Measurements from ENCODE around the gene LMNTD1.

LMNTD1 gene

GRCh38 chr12:25587346-25587745 is 34.3 kb upstream of the LMNTD1 start:
- Histone ChIP-seq H3K4me3 (no peak overlapping the region), H3K27ac (no peak overlapping the region)
- no peak for TF ChIP-seq CTCF (IDR thresholded peaks at IDR 0.05)
- no peak for DNase-seq (ENCODE audit: low spot score)

GRCh38 chr12:25585662-25586061 is 32.6 kb upstream of the LMNTD1 start:
- Histone ChIP-seq H3K4me3 (no peak overlapping the region), H3K27ac (no peak overlapping the region)
- TF ChIP-seq CTCF (IDR thresholded peaks at IDR 0.05): no peak
- no peak for DNase-seq (ENCODE audit: low spot score)

- H3K4me3 ChIP-seq: no peak overlapping the region
- DNase-seq (ENCODE audit: low spot score): no peak
- no peak for TF ChIP-seq CTCF (IDR thresholded peaks at IDR 0.05)
- H3K27ac ChIP-seq: no peak overlapping the region
Observed at GRCh38 chr12:25585021-25585523, 32.0 kb upstream of the LMNTD1 start.

GRCh38 chr12:25584596-25584995 is 31.5 kb upstream of the LMNTD1 start:
- H3K4me3 ChIP-seq: no peak overlapping the region
- H3K27ac ChIP-seq: no peak overlapping the region
- TF ChIP-seq CTCF (IDR thresholded peaks at IDR 0.05): no peak
- DNase-seq (ENCODE audit: low spot score): no peak

- H3K27ac ChIP-seq: no peak overlapping the region
- DNase-seq (ENCODE audit: low spot score): no peak
- no peak overlapping the region for H3K4me3 ChIP-seq
- TF ChIP-seq CTCF (IDR thresholded peaks at IDR 0.05): no peak
Observed at GRCh38 chr12:25583545-25583944, 30.5 kb upstream of the LMNTD1 start.

GRCh38 chr12:25581067-25581466 is 28.0 kb upstream of the LMNTD1 start:
- Histone ChIP-seq H3K27ac (no peak overlapping the region), H3K4me3 (no peak overlapping the region)
- TF ChIP-seq CTCF (IDR thresholded peaks at IDR 0.05): no peak
- no peak for DNase-seq (ENCODE audit: low spot score)

GRCh38 chr12:25578411-25579143 is 25.5 kb upstream of the LMNTD1 start:
- no peak for DNase-seq (ENCODE audit: low spot score)
- no peak for TF ChIP-seq CTCF (IDR thresholded peaks at IDR 0.05)
- H3K4me3 ChIP-seq: no peak overlapping the region
- no peak overlapping the region for H3K27ac ChIP-seq
